ENCODE data around the gene RHOV.

Gene RHOV

GRCh38 chr15:40836020-40836419 lies 38.0 kb downstream of the RHOV start:
- H3K4me3 ChIP-seq (ENCODE audit: low read depth, low read length) = no peak overlapping the region
- TF ChIP-seq, protein P1, sequence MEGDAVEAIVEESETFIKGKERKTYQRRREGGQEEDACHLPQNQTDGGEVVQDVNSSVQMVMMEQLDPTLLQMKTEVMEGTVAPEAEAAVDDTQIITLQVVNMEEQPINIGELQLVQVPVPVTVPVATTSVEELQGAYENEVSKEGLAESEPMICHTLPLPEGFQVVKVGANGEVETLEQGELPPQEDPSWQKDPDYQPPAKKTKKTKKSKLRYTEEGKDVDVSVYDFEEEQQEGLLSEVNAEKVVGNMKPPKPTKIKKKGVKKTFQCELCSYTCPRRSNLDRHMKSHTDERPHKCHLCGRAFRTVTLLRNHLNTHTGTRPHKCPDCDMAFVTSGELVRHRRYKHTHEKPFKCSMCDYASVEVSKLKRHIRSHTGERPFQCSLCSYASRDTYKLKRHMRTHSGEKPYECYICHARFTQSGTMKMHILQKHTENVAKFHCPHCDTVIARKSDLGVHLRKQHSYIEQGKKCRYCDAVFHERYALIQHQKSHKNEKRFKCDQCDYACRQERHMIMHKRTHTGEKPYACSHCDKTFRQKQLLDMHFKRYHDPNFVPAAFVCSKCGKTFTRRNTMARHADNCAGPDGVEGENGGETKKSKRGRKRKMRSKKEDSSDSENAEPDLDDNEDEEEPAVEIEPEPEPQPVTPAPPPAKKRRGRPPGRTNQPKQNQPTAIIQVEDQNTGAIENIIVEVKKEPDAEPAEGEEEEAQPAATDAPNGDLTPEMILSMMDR (IDR thresholded peaks at IDR 0.05; ENCODE audit: borderline replicate concordance, insufficient read depth, low read depth, low read length) = no peak

DNA sequence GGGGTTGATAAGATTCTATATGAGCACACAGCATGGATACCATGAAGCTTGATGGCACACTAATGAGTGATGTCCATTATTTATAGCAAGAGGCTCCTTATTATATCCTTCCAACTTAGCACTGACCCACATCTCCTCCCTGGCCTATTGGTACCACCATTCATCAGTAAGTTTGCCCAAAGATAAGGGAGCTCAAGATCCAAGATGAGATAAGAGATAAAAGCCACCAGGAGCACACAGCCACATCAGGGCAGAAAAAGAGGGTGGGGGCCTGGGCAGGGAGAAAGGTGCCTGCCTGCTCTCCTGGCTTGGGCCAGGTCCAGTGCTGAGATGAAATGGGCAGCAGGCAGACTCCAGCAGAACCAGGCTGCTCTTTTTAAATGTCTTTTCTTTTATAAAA lies 41.1 kb downstream of the RHOV start:
- TF ChIP-seq, protein P1 (IDR thresholded peaks at IDR 0.05; ENCODE audit: borderline replicate concordance, insufficient read depth, low read depth, low read length) = no peak

GRCh38 chr15:40831861-40832260 lies 42.2 kb downstream of the RHOV start:
- H3K4me3 ChIP-seq (ENCODE audit: low read depth, low read length) = no peak overlapping the region
- TF ChIP-seq, protein P1 (IDR thresholded peaks at IDR 0.05; ENCODE audit: borderline replicate concordance, insufficient read depth, low read depth, low read length) = no peak

More for the DNA sequence above, 41.1 kb downstream of the RHOV start:
- no peak overlapping the region for H3K4me3 ChIP-seq (ENCODE audit: low read depth, low read length)

GRCh38 chr15:40830884-40831283 lies 43.1 kb downstream of the RHOV start:
- no peak overlapping the region for H3K4me3 ChIP-seq (ENCODE audit: low read depth, low read length)
- TF ChIP-seq, protein P1 (IDR thresholded peaks at IDR 0.05; ENCODE audit: borderline replicate concordance, insufficient read depth, low read depth, low read length) = no peak

DNA sequence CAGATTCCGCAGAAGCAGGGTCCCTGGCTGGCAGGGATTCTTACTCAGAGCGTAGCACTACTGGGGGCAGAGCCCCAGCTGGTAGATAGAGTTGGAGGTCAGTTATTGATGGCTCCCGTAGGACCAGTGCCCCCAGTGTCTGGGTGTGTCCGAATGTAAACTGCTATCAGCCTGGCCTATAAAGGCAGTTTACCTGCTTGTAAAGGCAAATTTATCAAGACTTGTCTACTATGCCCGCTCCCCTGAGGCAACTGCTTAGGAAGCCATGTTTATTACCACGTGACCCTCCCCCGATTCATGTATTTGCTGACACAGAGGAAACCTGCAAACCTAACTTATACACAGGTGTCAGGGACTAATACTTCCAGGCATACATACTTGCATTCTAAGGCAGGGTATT lies 44.9 kb downstream of the RHOV start:
- no peak overlapping the region for H3K4me3 ChIP-seq (ENCODE audit: low read depth, low read length)
- TF ChIP-seq, protein P1 (IDR thresholded peaks at IDR 0.05; ENCODE audit: borderline replicate concordance, insufficient read depth, low read depth, low read length) = no peak

GRCh38 chr15:40828447-40829036 lies 45.5 kb downstream of the RHOV start, which contains the start of gene PPP1R14D:
PPP1R14D (minus strand) TSS chr15:40828708; CDS start chr15:40828641, 67 bp downstream.
- TF ChIP-seq, protein P1 (IDR thresholded peaks at IDR 0.05; ENCODE audit: borderline replicate concordance, insufficient read depth, low read depth, low read length) = no peak
- no peak within 1 kb of the TSS for H3K4me3 ChIP-seq (ENCODE audit: low read depth, low read length)

GRCh38 chr15:40826423-40827075 lies 47.5 kb downstream of the RHOV start:
- H3K4me3 ChIP-seq (ENCODE audit: low read depth, low read length) = no peak overlapping the region
- TF ChIP-seq, protein P1 (IDR thresholded peaks at IDR 0.05; ENCODE audit: borderline replicate concordance, insufficient read depth, low read depth, low read length) = no peak
